ENCODE data around the gene DUSP7.

DUSP7 gene

GRCh38 chr3:52084954-52085680, 28.7 kb upstream of the DUSP7 start:
- TF ChIP-seq POLR2AphosphoS5 (IDR thresholded peaks at IDR 0.05; ENCODE audit: low read depth, low read length) (no peak), TAF1 (IDR thresholded peaks at IDR 0.05; ENCODE audit: borderline replicate concordance, low read depth, low read length) (no peak), POLR2A (IDR thresholded peaks at IDR 0.05; ENCODE audit: low read depth, low read length) (no peak)
- FAIRE-seq, result no peak
- no peak for DNase-seq (ENCODE audit: insufficient read length)

- TF ChIP-seq TAF1 (IDR thresholded peaks at IDR 0.05; ENCODE audit: borderline replicate concordance, low read depth, low read length) (no peak), POLR2AphosphoS5 (IDR thresholded peaks at IDR 0.05; ENCODE audit: low read depth, low read length) (no peak), POLR2A (IDR thresholded peaks at IDR 0.05; ENCODE audit: low read depth, low read length) (no peak)
- FAIRE-seq, result no peak
- DNase-seq (ENCODE audit: insufficient read length), result no peak
Observed at GRCh38 chr3:52084216-52084945, 28.0 kb upstream of the DUSP7 start.

GRCh38 chr3:52083556-52084087, 27.3 kb upstream of the DUSP7 start:
- FAIRE-seq (no peak), DNase-seq (ENCODE audit: insufficient read length) (no peak)
- TF ChIP-seq POLR2AphosphoS5 (IDR thresholded peaks at IDR 0.05; ENCODE audit: low read depth, low read length) (no peak), POLR2A (IDR thresholded peaks at IDR 0.05; ENCODE audit: low read depth, low read length) (no peak), TAF1 (IDR thresholded peaks at IDR 0.05; ENCODE audit: borderline replicate concordance, low read depth, low read length) (no peak)

- DNase-seq (ENCODE audit: insufficient read length), result no peak
- no peak for FAIRE-seq
- no peak for TF ChIP-seq POLR2A (IDR thresholded peaks at IDR 0.05; ENCODE audit: low read depth, low read length)
- TF ChIP-seq TAF1 (IDR thresholded peaks at IDR 0.05; ENCODE audit: borderline replicate concordance, low read depth, low read length), result no peak
- TF ChIP-seq POLR2AphosphoS5 (IDR thresholded peaks at IDR 0.05; ENCODE audit: low read depth, low read length), result no peak
Observed at GRCh38 chr3:52082951-52083350, 26.6 kb upstream of the DUSP7 start.

- TF ChIP-seq POLR2AphosphoS5 (IDR thresholded peaks at IDR 0.05; ENCODE audit: low read depth, low read length) (no peak), TAF1 (IDR thresholded peaks at IDR 0.05; ENCODE audit: borderline replicate concordance, low read depth, low read length) (no peak), POLR2A (IDR thresholded peaks at IDR 0.05; ENCODE audit: low read depth, low read length) (no peak)
- DNase-seq (ENCODE audit: insufficient read length) (no peak), FAIRE-seq (no peak)
Observed at GRCh38 chr3:52080830-52081719, 24.7 kb upstream of the DUSP7 start.

GRCh38 chr3:52079958-52080357, 23.6 kb upstream of the DUSP7 start:
- DNase-seq (ENCODE audit: insufficient read length), result no peak
- no peak for FAIRE-seq
- TF ChIP-seq POLR2A (IDR thresholded peaks at IDR 0.05; ENCODE audit: low read depth, low read length) (no peak), POLR2AphosphoS5 (IDR thresholded peaks at IDR 0.05; ENCODE audit: low read depth, low read length) (no peak), TAF1 (IDR thresholded peaks at IDR 0.05; ENCODE audit: borderline replicate concordance, low read depth, low read length) (no peak)

- TF ChIP-seq POLR2AphosphoS5 (IDR thresholded peaks at IDR 0.05; ENCODE audit: low read depth, low read length) (no peak), TAF1 (IDR thresholded peaks at IDR 0.05; ENCODE audit: borderline replicate concordance, low read depth, low read length) (no peak), POLR2A (IDR thresholded peaks at IDR 0.05; ENCODE audit: low read depth, low read length) (no peak)
- no peak for DNase-seq (ENCODE audit: insufficient read length)
- FAIRE-seq, result no peak
Observed at GRCh38 chr3:52078781-52079560, 22.6 kb upstream of the DUSP7 start.

GRCh38 chr3:52077925-52078324, 21.6 kb upstream of the DUSP7 start:
- no peak for DNase-seq (ENCODE audit: insufficient read length)
- FAIRE-seq, result no peak
- TF ChIP-seq TAF1 (IDR thresholded peaks at IDR 0.05; ENCODE audit: borderline replicate concordance, low read depth, low read length) (no peak), POLR2AphosphoS5 (IDR thresholded peaks at IDR 0.05; ENCODE audit: low read depth, low read length) (no peak), POLR2A (IDR thresholded peaks at IDR 0.05; ENCODE audit: low read depth, low read length) (no peak)

GRCh38 chr3:52076896-52077780, 20.8 kb upstream of the DUSP7 start:
- TF ChIP-seq POLR2A (IDR thresholded peaks at IDR 0.05; ENCODE audit: low read depth, low read length) (no peak), POLR2AphosphoS5 (IDR thresholded peaks at IDR 0.05; ENCODE audit: low read depth, low read length) (no peak), TAF1 (IDR thresholded peaks at IDR 0.05; ENCODE audit: borderline replicate concordance, low read depth, low read length) (no peak)
- no peak for DNase-seq (ENCODE audit: insufficient read length)
- FAIRE-seq, result no peak

GRCh38 chr3:52073490-52073889, 17.1 kb upstream of the DUSP7 start:
- no peak for TF ChIP-seq POLR2AphosphoS5 (IDR thresholded peaks at IDR 0.05; ENCODE audit: low read depth, low read length)
- DNase-seq (ENCODE audit: insufficient read length), result no peak
- no peak for FAIRE-seq
